ENCODE data around the gene ABCA6.
"Not testable (repeated sequence)": the region's sequence is repeated elsewhere in the genome, so short reads cannot be mapped to it uniquely, and the experiment has no call there.

The ABCA6 gene

GRCh38 chr17:69071233-69071586, 70.5 kb downstream of the ABCA6 start:
- DNase-seq; H3K27me3 Mint-ChIP-seq; H3K36me3 Mint-ChIP-seq (ENCODE audit: low read depth); H3K4me3 Mint-ChIP-seq; H3K27ac Mint-ChIP-seq: not testable (repeated sequence)
- H3K9me3 Mint-ChIP-seq = peaks cover 22% of the 10 kb centered on the region
- peaks cover 13% of the 10 kb centered on the region for H3K4me1 Mint-ChIP-seq (ENCODE audit: low read depth)

GRCh38 chr17:69070378-69071232, 71.1 kb downstream of the ABCA6 start:
- H3K27me3 Mint-ChIP-seq; H3K36me3 Mint-ChIP-seq (ENCODE audit: low read depth); H3K27ac Mint-ChIP-seq; DNase-seq; H3K4me3 Mint-ChIP-seq: not testable (repeated sequence)
- peaks cover 19% of the 10 kb centered on the region for H3K9me3 Mint-ChIP-seq
- peaks cover 13% of the 10 kb centered on the region for H3K4me1 Mint-ChIP-seq (ENCODE audit: low read depth)

DNA sequence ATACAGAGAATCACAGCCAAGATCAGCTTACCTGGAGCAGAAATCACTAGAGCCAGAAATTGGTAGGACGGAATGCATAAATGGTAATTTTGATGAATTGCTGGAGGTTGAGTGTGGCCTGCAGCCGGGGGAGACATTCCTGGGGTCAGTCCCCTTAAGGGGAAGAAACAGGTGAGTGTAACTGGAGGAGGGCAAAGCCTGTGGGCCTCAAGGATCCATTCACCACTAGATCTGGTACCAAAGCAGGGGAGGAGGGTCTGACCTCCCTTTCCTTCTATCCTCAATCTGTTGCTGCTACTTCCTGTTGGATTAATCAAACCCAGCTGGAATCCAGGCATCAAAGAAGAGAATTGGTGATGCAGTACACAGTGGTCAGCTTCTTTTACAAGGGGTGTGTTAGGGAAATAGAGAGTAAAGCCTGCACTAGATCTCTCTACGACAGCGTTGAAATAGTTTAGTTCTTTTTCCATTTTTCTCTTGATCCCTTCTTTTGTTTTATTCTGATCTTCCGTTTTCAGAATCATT, 72.4 kb downstream of the ABCA6 start:
- peaks cover 15% of the 10 kb centered on the region for H3K4me1 Mint-ChIP-seq (ENCODE audit: low read depth)
- no peak overlapping the region for H3K27ac Mint-ChIP-seq
- no peaks in the 10 kb centered on the region for H3K36me3 Mint-ChIP-seq (ENCODE audit: low read depth)
- H3K27me3 Mint-ChIP-seq = peaks cover 3% of the 10 kb centered on the region
- no peak overlapping the region for H3K4me3 Mint-ChIP-seq
- no peak for DNase-seq
- peaks cover 11% of the 10 kb centered on the region for H3K9me3 Mint-ChIP-seq

- H3K27me3 Mint-ChIP-seq = peaks cover 3% of the 10 kb centered on the region
- H3K4me1 Mint-ChIP-seq (ENCODE audit: low read depth) = peaks cover 15% of the 10 kb centered on the region
- H3K36me3 Mint-ChIP-seq (ENCODE audit: low read depth) = no peaks in the 10 kb centered on the region
- DNase-seq = no peak
- H3K9me3 Mint-ChIP-seq = no peaks in the 10 kb centered on the region
- no peak overlapping the region for H3K27ac Mint-ChIP-seq
- no peak overlapping the region for H3K4me3 Mint-ChIP-seq
These were observed 74.2 kb downstream of the ABCA6 start for GRCh38 chr17:69067274-69068047.

DNA sequence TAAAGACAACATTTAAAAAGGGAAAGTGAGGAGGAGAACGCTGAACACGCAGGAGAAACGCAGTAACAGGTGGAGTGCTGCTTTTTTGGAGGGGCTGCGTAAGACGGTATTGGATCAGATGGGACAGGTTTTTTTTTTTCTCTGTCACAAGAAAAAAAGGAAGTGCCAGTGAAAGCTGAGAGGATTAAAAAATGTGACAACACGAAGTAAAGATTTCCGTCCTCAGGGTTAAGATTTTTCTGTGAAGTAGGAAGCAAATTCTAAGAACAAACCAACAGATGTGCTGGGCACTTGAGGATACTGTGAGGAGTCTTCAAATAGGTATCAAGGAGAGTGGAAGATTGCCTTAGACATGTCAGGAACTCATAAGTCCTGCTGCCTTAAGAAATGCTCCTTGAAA, 75.2 kb downstream of the ABCA6 start:
- H3K4me1 Mint-ChIP-seq (ENCODE audit: low read depth) = peaks cover 15% of the 10 kb centered on the region
- DNase-seq = no peak
- H3K36me3 Mint-ChIP-seq (ENCODE audit: low read depth) = no peaks in the 10 kb centered on the region
- H3K27me3 Mint-ChIP-seq = peaks cover 3% of the 10 kb centered on the region
- no peak overlapping the region for H3K4me3 Mint-ChIP-seq
- H3K9me3 Mint-ChIP-seq = no peaks in the 10 kb centered on the region
- H3K27ac Mint-ChIP-seq = no peak overlapping the region

DNA sequence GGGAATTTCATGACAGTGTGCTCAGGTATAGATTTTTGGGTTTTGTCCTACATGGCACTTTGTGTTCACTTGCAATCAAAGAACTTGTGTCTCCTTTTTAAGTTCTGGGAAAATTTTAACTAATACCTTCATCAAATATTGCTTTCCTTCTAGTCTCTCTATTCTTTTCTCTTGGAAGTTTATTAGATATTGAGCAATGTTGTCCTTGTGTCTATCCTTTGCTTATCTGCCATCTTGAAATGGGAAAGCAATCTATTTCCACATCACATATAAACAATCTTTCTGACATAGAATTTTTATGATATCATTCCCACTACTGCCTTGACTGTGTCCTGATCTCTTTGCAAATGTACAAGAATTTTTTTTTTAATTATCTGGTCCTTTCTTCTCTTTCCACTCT, 76.6 kb downstream of the ABCA6 start:
- peaks cover 3% of the 10 kb centered on the region for H3K27me3 Mint-ChIP-seq
- no peaks in the 10 kb centered on the region for H3K36me3 Mint-ChIP-seq (ENCODE audit: low read depth)
- peaks cover 7% of the 10 kb centered on the region for H3K4me1 Mint-ChIP-seq (ENCODE audit: low read depth)
- H3K27ac Mint-ChIP-seq = no peak overlapping the region
- no peak for DNase-seq
- H3K9me3 Mint-ChIP-seq = no peaks in the 10 kb centered on the region
- no peak overlapping the region for H3K4me3 Mint-ChIP-seq

GRCh38 chr17:69064476-69064875, 77.2 kb downstream of the ABCA6 start:
- Mint-ChIP-seq H3K27ac (no peak overlapping the region), H3K4me3 (no peak overlapping the region), H3K27me3 (peaks cover 3% of the 10 kb centered on the region), H3K36me3 (ENCODE audit: low read depth) (no peaks in the 10 kb centered on the region), H3K4me1 (ENCODE audit: low read depth) (peaks cover 7% of the 10 kb centered on the region), H3K9me3 (no peaks in the 10 kb centered on the region)
- DNase-seq = no peak

GRCh38 chr17:69064001-69064400, 77.7 kb downstream of the ABCA6 start:
- Mint-ChIP-seq H3K4me3 (no peak overlapping the region), H3K27ac (no peak overlapping the region), H3K4me1 (ENCODE audit: low read depth) (peaks cover 7% of the 10 kb centered on the region)

GRCh38 chr17:69062860-69063581, 78.7 kb downstream of the ABCA6 start:
- H3K4me3 Mint-ChIP-seq = no peak overlapping the region
- H3K4me1 Mint-ChIP-seq (ENCODE audit: low read depth) = peaks cover 7% of the 10 kb centered on the region
- DNase-seq = no peak
- H3K9me3 Mint-ChIP-seq = peaks cover 3% of the 10 kb centered on the region
- H3K27me3 Mint-ChIP-seq = peaks cover 3% of the 10 kb centered on the region
- H3K27ac Mint-ChIP-seq = no peak overlapping the region
- H3K36me3 Mint-ChIP-seq (ENCODE audit: low read depth) = no peaks in the 10 kb centered on the region

More at GRCh38 chr17:69064001-69064400, 77.7 kb downstream of the ABCA6 start:
- DNase-seq = no peak
- Mint-ChIP-seq H3K36me3 (ENCODE audit: low read depth) (no peaks in the 10 kb centered on the region), H3K9me3 (peaks cover 1% of the 10 kb centered on the region), H3K27me3 (peaks cover 3% of the 10 kb centered on the region)

- H3K9me3 Mint-ChIP-seq = peaks cover 3% of the 10 kb centered on the region
- no peak overlapping the region for H3K4me3 Mint-ChIP-seq
- peaks cover 7% of the 10 kb centered on the region for H3K4me1 Mint-ChIP-seq (ENCODE audit: low read depth)
- no peak for DNase-seq
- H3K27me3 Mint-ChIP-seq = peaks cover 3% of the 10 kb centered on the region
- no peaks in the 10 kb centered on the region for H3K36me3 Mint-ChIP-seq (ENCODE audit: low read depth)
- H3K27ac Mint-ChIP-seq = no peak overlapping the region
These were observed 79.8 kb downstream of the ABCA6 start for GRCh38 chr17:69061721-69062556.

DNA sequence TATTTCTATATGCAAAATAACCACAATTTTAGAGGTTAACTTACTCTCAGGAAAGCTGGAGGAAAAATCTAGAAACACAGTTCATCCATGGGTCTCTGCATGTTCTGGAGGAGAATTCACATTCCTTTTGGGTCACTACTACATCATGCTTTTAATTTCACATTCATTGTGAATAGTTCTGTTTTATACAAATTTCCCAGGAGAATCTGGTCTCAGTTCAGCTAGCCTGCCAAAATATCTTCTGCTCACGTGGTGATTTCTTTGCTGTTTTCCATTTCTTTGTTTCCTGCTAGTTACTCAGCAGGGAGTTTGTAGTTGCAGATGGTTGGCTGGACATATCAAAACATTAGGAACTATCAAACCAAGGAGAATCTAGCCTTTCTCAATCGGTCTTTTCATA, 80.9 kb downstream of the ABCA6 start, which contains the start of gene ABCA9:
Gene ABCA9, minus strand, starts transcription at position 106 of the 400 bp plus-strand sequence. CDS start 9,801 bp downstream, outside the sequence.
- H3K27me3 Mint-ChIP-seq = peaks cover 1% of the 10 kb centered on the region
- H3K36me3 Mint-ChIP-seq (ENCODE audit: low read depth) = no peaks in the 10 kb centered on the region
- no peak within 1 kb of the TSS for H3K4me3 Mint-ChIP-seq
- no peak for DNase-seq
- no peak within 1 kb of the TSS for H3K27ac Mint-ChIP-seq
- H3K9me3 Mint-ChIP-seq = peaks cover 6% of the 10 kb centered on the region
- peaks cover 2% of the 10 kb centered on the region for H3K4me1 Mint-ChIP-seq (ENCODE audit: low read depth)

- no peak for DNase-seq
- H3K27me3 Mint-ChIP-seq = no peaks in the 10 kb centered on the region
These were observed 82.1 kb downstream of the ABCA6 start for GRCh38 chr17:69059458-69060175.

DNA sequence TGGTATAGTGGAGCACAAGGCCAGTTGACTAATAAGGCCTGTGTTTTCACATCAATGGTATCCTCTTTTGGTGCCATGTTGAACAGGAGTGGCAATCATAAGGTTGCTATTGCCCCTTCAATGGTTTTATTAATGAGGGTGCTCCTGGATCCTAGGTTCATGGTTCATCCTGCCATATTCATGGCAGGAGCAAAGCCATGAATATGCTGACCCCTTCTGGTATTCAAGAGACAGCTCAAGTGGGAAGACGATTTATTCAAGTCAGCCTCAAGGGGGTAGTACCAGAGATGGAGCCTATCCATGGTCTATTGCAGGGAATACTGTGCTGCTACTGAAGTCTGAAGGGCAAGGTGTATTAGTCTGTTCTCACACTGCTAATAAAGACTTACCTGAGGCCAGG, 83.5 kb downstream of the ABCA6 start:
- Mint-ChIP-seq H3K27me3 (no peaks in the 10 kb centered on the region), H3K4me1 (ENCODE audit: low read depth) (no peaks in the 10 kb centered on the region)

More at GRCh38 chr17:69059458-69060175, 82.1 kb downstream of the ABCA6 start:
- Mint-ChIP-seq H3K4me3 (no peak overlapping the region), H3K36me3 (ENCODE audit: low read depth) (no peaks in the 10 kb centered on the region), H3K9me3 (peaks cover 11% of the 10 kb centered on the region), H3K4me1 (ENCODE audit: low read depth) (no peaks in the 10 kb centered on the region), H3K27ac (no peak overlapping the region)

More for the DNA sequence above, 83.5 kb downstream of the ABCA6 start:
- peaks cover 15% of the 10 kb centered on the region for H3K9me3 Mint-ChIP-seq
- no peak overlapping the region for H3K27ac Mint-ChIP-seq
- DNase-seq = no peak
- no peak overlapping the region for H3K4me3 Mint-ChIP-seq
- H3K36me3 Mint-ChIP-seq (ENCODE audit: low read depth) = no peaks in the 10 kb centered on the region
